B cell (primary cell): ENCODE measurements around the gene ICA1. TPM values are rescaled to one million over a fixed set of nuclear protein-coding genes. Genes with fewer than 3 reads are reported as not detected.

Experiments used
- ATAC-seq: fragments of 200-7000 bp; cut with Tn5 transposase; one replicate; pipeline ENCODE4 v1.10.0; 2021; ENCODE audit warnings: low read depth, mild to moderate bottlenecking, moderate number of reproducible peaks, moderate library complexity
- CTCF ChIA-PET: fragments of 350-600 bp; sonication (Branson Sonifier 250); formaldehyde crosslinking; loops from one replicate; lab custom pipeline; 2021; ENCODE audit warnings: antibody characterized with exemption, inconsistent platforms; lab: Charles Lee
- POLR2A ChIA-PET: fragments of 350-600 bp; sonication (Branson Sonifier 250); formaldehyde crosslinking; loops from one replicate; lab custom pipeline; 2021; ENCODE audit warnings: antibody characterized with exemption; lab: Charles Lee
- DNase-seq: peaks from one replicate; pipeline ENCODE4 v3.0.0; 2013
- H2AFZ ChIP-seq: 2 replicates; pipeline ENCODE4 v1.6.1; 2012; ENCODE audit warnings: mild to moderate bottlenecking, low read depth, low read length; ENCODE audit not compliant: insufficient read depth, poor library complexity, severe bottlenecking
- H3K27ac ChIP-seq, 2 donors: 1 replicate in 1 of 2; 2 replicates in 1 of 2; pipeline ENCODE4 v1.5.1; 2012 to 2013; ENCODE audit warnings: low read length in 2 of 2, mild to moderate bottlenecking in 2 of 2, moderate library complexity in 1 of 2
- H3K27me3 ChIP-seq, 4 experiments: fragments of 200-600 bp in 1 of 4; sonication (generic) in 1 of 4; replicated peaks in 1 of 4; 1 replicate in 2 of 4; 2 replicates in 2 of 4; pipeline versions ENCODE4 v1.6.1 to v1.7.0; 2013 to 2016; ENCODE audit warnings: low read length in 3 of 4, mild to moderate bottlenecking in 2 of 4, mixed read lengths in 1 of 4, moderate library complexity in 1 of 4; ENCODE audit not compliant: insufficient read depth in 4 of 4, control insufficient read depth in 3 of 4; ENCODE audit errors: control extremely low read depth in 1 of 4
- H3K36me3 ChIP-seq, 2 experiments: replicated peaks in 1 of 2; 1 replicate in 1 of 2; 2 replicates in 1 of 2; pipeline versions ENCODE4 v1.6.1 to v1.7.1; 2013; ENCODE audit warnings: low read length in 1 of 2; ENCODE audit not compliant: insufficient read depth in 2 of 2, control insufficient read depth in 1 of 2; ENCODE audit errors: control extremely low read depth in 1 of 2, extremely low read depth in 1 of 2
- H3K4me1 ChIP-seq, 2 donors: fragments of 200-600 bp in 1 of 2; sonication (generic) in 1 of 2; 1 replicate in 1 of 2; 2 replicates in 1 of 2; pipeline versions ENCODE4 v1.5.1 to v1.6.1; 2013 to 2017; ENCODE audit warnings: low read length in 2 of 2; ENCODE audit not compliant: control insufficient read depth in 2 of 2, insufficient read depth in 2 of 2
- H3K4me2 ChIP-seq: replicated peaks from 2 replicates; pipeline ENCODE3; 2012; ENCODE audit warnings: mild to moderate bottlenecking, low read depth, low read length; ENCODE audit not compliant: poor library complexity, severe bottlenecking
- H3K4me3 ChIP-seq, 5 experiments: fragments of 200-600 bp in 1 of 5; sonication (generic) in 1 of 5; 1 replicate in 3 of 5; 2 replicates in 2 of 5; pipeline versions ENCODE4 v1.5.1 to v1.7.0; 2011 to 2016; ENCODE audit warnings: low read length in 4 of 5, mild to moderate bottlenecking in 4 of 5, low read depth in 2 of 5, control low read depth in 1 of 5, moderate library complexity in 1 of 5; ENCODE audit not compliant: insufficient read depth in 1 of 5; ENCODE audit errors: control extremely low read depth in 1 of 5, extremely low read depth in 1 of 5
- H3K79me2 ChIP-seq: fragments of 200-600 bp; sonication (generic); one replicate; pipeline ENCODE4 v1.6.0; 2016; ENCODE audit warnings: low read length; ENCODE audit not compliant: control insufficient read depth, insufficient read depth
- H3K9ac ChIP-seq: fragments of 200-600 bp; sonication (generic); 2 replicates; pipeline ENCODE4 v1.6.1; 2017; ENCODE audit warnings: mild to moderate bottlenecking, low read length, moderate library complexity
- H3K9me3 ChIP-seq, 3 donors: one replicate each; pipeline versions ENCODE4 v1.6.1 to v1.7.1; 2013; ENCODE audit warnings: low read length in 2 of 3; ENCODE audit not compliant: control insufficient read depth in 2 of 3, insufficient read depth in 1 of 3; ENCODE audit errors: control extremely low read depth in 1 of 3
- H4K20me1 ChIP-seq: 2 replicates; pipeline ENCODE4 v1.6.0; 2012; ENCODE audit warnings: mild to moderate bottlenecking, low read length; ENCODE audit not compliant: insufficient read depth, control insufficient read depth, poor library complexity, severe bottlenecking
- H3K27ac Mint-ChIP-seq: one replicate; pipeline ENCODE4 v1.8.0; 2021; ENCODE audit warnings: mixed read lengths
- H3K27me3 Mint-ChIP-seq: one replicate; pipeline ENCODE4 v1.8.0; 2021; ENCODE audit warnings: mixed read lengths
- H3K4me1 Mint-ChIP-seq: one replicate; pipeline ENCODE4 v1.8.0; 2021; ENCODE audit warnings: mixed read lengths
- H3K4me3 Mint-ChIP-seq: one replicate; pipeline ENCODE4 v1.8.0; 2021; ENCODE audit warnings: mixed read lengths
- H3K9me3 Mint-ChIP-seq: one replicate; pipeline ENCODE4 v1.8.0; 2022; ENCODE audit warnings: mixed read lengths; ENCODE audit not compliant: insufficient read depth
- EZH2 ChIP-seq: IDR thresholded peaks from 2 replicates; pipeline ENCODE4 v1.6.1; 2012; ENCODE audit warnings: borderline replicate concordance, low read depth, mild to moderate bottlenecking, moderate library complexity, low read length; ENCODE audit not compliant: insufficient read depth, poor library complexity, severe bottlenecking
- WGBS: methylation state at CpG from one replicate; pipeline ENCODE4 v1.1.5; 2013; ENCODE audit warnings: missing lambda C conversion rate; ENCODE audit not compliant: insufficient coverage; 5-methylcytosine and 5-hydroxymethylcytosine counted together
- intact Hi-C: fragments of 100-400 bp; cut with micrococcal nuclease; formaldehyde crosslinking; loops from one replicate; pipeline ENCODE4 v1.10.0; 2022
- polyA plus RNA-seq: library from polyadenylated mRNA; depleted of rRNA; stranded (reverse); fragments of >200 nt; gene quantifications from 2 replicates; pipeline ENCODE4 v1.2.3, GENCODE V29; 2012
- total RNA-seq, 2 donors: library from RNA; stranded (reverse); fragments of 120-200 nt in 1 of 2; gene quantifications; 1 replicate in 1 of 2; 2 replicates in 1 of 2; pipeline versions ENCODE4 v1.2.3 to v1.2.4, GENCODE V29; 2013 to 2022
- TF ChIP-seq, protein P1 (sequence below): fragments of 200-600 bp; IDR thresholded peaks from one replicate; pipeline ENCODE4 v1.8.0; 2022; ENCODE audit warnings: antibody characterized with exemption, mild to moderate bottlenecking

Gene ICA1
- total and polyA plus RNA-seq, 2 donors (not counting 1 experiment from before 2014, with no cell fraction given): 0.03 TPM; not detected in 1

DNA sequence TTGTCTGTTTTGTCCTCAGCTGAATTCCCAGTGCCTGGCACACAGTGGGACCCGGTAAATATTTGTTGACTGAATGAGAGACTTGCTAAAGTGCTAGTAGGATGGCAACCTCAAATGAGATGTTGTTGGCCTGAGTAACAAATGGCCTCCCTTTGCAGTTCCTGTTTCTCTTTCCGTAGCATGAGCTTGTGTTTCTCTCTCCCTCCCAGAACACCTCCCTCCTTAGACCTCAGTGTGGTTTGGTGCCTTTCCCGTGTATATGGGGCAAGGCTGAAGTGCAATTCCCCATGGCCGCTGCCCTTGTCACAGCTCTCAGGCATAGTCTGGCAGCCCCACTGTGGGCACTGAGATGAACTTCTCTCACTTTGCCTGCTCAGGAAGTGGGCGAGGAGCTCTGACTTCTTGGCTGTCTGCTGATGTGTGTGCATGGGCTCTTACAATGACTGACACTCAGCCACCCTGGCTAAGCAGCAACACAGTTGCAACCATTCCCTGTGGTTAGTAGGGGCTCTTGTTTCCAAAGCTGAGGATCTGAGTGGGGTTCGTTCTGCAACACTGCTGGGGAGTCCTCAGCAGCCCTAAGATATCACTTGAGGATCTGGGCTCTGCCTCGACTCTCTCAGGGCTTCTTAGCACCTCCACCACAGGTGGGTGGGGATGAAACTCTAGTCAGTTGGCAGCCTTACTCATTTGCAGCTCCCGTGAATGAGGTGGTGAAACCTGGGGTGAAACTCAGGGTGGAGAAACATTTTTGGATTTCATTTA is 136.1 kb downstream of the ICA1 start:
- H3K4me2 ChIP-seq: peak overlapping the region; percentile 63
- POLR2A ChIA-PET: no interaction called here
- ATAC-seq (peak; percentile 92), DNase-seq (peak; percentile 73)
- no peaks in the 10 kb centered on the region for H3K9me3 Mint-ChIP-seq
- H3K27me3 Mint-ChIP-seq: no peaks in the 10 kb centered on the region
- peak overlapping the region; percentile 58 to 74 for H3K27ac ChIP-seq
- peak overlapping the region; percentile 69 for H3K4me3 Mint-ChIP-seq
- H3K9me3 ChIP-seq: no peaks in the 10 kb centered on the region
- H3K4me1 ChIP-seq: peaks cover 18 to 33% of the 10 kb centered on the region in 2 donors
- peak overlapping the region; percentile 9 for H3K9ac ChIP-seq
- no peaks in the 10 kb centered on the region for H4K20me1 ChIP-seq
- CTCF ChIA-PET: interaction anchor here (1.3 to 2.8 kb wide), 4 partner anchors 9 to 444 kb away, joined by 4 to 17 read pairs (median 6); no protein-coding TSS in a partner anchor
- H3K79me2 ChIP-seq: no peaks in the 10 kb centered on the region
- H3K36me3 ChIP-seq: no peaks in the 10 kb centered on the region
- H2AFZ ChIP-seq: peak overlapping the region; percentile 84
- peak overlapping the region in 2 of 5 experiments; percentile 16 to 37 for H3K4me3 ChIP-seq
- TF ChIP-seq, protein P1, sequence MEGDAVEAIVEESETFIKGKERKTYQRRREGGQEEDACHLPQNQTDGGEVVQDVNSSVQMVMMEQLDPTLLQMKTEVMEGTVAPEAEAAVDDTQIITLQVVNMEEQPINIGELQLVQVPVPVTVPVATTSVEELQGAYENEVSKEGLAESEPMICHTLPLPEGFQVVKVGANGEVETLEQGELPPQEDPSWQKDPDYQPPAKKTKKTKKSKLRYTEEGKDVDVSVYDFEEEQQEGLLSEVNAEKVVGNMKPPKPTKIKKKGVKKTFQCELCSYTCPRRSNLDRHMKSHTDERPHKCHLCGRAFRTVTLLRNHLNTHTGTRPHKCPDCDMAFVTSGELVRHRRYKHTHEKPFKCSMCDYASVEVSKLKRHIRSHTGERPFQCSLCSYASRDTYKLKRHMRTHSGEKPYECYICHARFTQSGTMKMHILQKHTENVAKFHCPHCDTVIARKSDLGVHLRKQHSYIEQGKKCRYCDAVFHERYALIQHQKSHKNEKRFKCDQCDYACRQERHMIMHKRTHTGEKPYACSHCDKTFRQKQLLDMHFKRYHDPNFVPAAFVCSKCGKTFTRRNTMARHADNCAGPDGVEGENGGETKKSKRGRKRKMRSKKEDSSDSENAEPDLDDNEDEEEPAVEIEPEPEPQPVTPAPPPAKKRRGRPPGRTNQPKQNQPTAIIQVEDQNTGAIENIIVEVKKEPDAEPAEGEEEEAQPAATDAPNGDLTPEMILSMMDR: no peak
- no peak for TF ChIP-seq EZH2
- no peaks in the 10 kb centered on the region for H3K27me3 ChIP-seq
- H3K4me1 Mint-ChIP-seq: peaks cover 57% of the 10 kb centered on the region
- peak overlapping the region; percentile 95 for H3K27ac Mint-ChIP-seq
- intact Hi-C loops: loop anchor here (2.0 to 5.0 kb wide), 2 partner anchors 51 to 159 kb away; partner anchors contain the start of gene GLCCI1
- 33% methylated on average over 5 of the region's 8 CpGs for WGBS

DNA sequence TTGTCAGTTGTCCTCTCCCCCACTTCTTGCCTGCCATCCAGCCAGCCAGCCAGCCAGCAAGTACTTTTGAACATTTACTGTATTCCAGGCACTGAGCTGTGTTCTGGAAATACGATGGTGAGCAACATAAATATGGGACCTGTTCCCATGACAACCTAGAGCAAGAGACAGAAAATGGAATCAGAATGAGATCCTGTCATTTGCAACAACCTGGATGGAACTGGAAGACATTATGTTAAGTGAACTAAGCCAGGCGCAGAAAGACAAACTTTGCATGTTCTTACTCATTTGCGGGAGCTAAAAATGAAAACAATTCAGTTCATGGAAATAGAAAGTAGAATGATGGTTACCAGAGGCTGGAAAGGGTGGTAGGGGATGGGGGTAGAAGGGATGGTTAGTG is 140.7 kb downstream of the ICA1 start:
- 84% methylated on average over 3 of the region's 3 CpGs for WGBS
- intact Hi-C loops: no loop called here
- Mint-ChIP-seq H3K27ac (no peak overlapping the region), H3K9me3 (no peaks in the 10 kb centered on the region), H3K4me3 (no peak overlapping the region), H3K4me1 (peaks cover 42% of the 10 kb centered on the region), H3K27me3 (no peaks in the 10 kb centered on the region)
- Histone ChIP-seq H3K9ac (no peak overlapping the region), H3K9me3 (no peaks in the 10 kb centered on the region), H4K20me1 (no peaks in the 10 kb centered on the region), H3K27ac (no peak overlapping the region), H3K79me2 (no peaks in the 10 kb centered on the region), H3K27me3 (no peaks in the 10 kb centered on the region), H3K4me2 (no peak overlapping the region), H3K4me1 (peaks cover 18 to 22% of the 10 kb centered on the region in 2 donors), H3K36me3 (no peaks in the 10 kb centered on the region), H3K4me3 (no peak overlapping the region), H2AFZ (no peak overlapping the region)
- TF ChIP-seq EZH2: no peak
- TF ChIP-seq, protein P1: no peak
- ChIA-PET POLR2A (no interaction called here), CTCF (interaction anchor here (0.7 kb wide), 1 partner anchor 68 kb away, joined by 3 read pairs; no protein-coding TSS in a partner anchor)
- no peak for ATAC-seq
- no peak for DNase-seq
